ENCODE data around the gene CD59. TPM values are rescaled to one million over a fixed set of nuclear protein-coding genes. Genes with fewer than 3 reads are reported as not detected.
"Not testable (repeated sequence)": the region's sequence is repeated elsewhere in the genome, so short reads cannot be mapped to it uniquely, and the experiment has no call there.

The CD59 gene
- polyA plus RNA-seq, 6 donors from 2014 or later: 28.0 to 54.2 (median 39.9) TPM

GRCh38 chr11:33721984-33722383 lies 14.2 kb downstream of the CD59 start:
- Mint-ChIP-seq H3K27ac (peak overlapping the region in 1 of 6 donors; percentile 16), H3K4me1 (peaks cover 14 to 27% (median 20%) of the 10 kb centered on the region in 3 donors), H3K4me3 (no peak overlapping the region), H3K27me3 (no peaks in the 10 kb centered on the region), H3K36me3 (no peaks in the 10 kb centered on the region), H3K9me3 (peaks cover 0 to 2% (median 0%) of the 10 kb centered on the region in 7 donors)
- no peak for ATAC-seq (ENCODE audit: low read depth in 2 of 2)
- no peak for DNase-seq

- Mint-ChIP-seq H3K27me3 (no peaks in the 10 kb centered on the region), H3K27ac (no peak overlapping the region), H3K4me3 (no peak overlapping the region), H3K4me1 (peaks cover 14 to 24% (median 20%) of the 10 kb centered on the region in 3 donors), H3K36me3 (no peaks in the 10 kb centered on the region), H3K9me3 (peaks cover 0 to under 1% (median 0%) of the 10 kb centered on the region in 7 donors)
- DNase-seq (no peak), ATAC-seq (ENCODE audit: low read depth in 2 of 2) (no peak)
Observed at GRCh38 chr11:33721426-33721825, 14.8 kb downstream of the CD59 start.

- H3K27ac Mint-ChIP-seq: no peak overlapping the region
- no peak for ATAC-seq (ENCODE audit: low read depth in 2 of 2)
- H3K36me3 Mint-ChIP-seq: no peaks in the 10 kb centered on the region
- no peak overlapping the region for H3K4me3 Mint-ChIP-seq
- no peaks in the 10 kb centered on the region for H3K27me3 Mint-ChIP-seq
- DNase-seq: no peak
- no peaks in the 10 kb centered on the region for H3K9me3 Mint-ChIP-seq
- H3K4me1 Mint-ChIP-seq: peaks cover 10 to 16% (median 14%) of the 10 kb centered on the region in 3 donors
Observed at GRCh38 chr11:33719587-33719986, 16.6 kb downstream of the CD59 start.

DNA sequence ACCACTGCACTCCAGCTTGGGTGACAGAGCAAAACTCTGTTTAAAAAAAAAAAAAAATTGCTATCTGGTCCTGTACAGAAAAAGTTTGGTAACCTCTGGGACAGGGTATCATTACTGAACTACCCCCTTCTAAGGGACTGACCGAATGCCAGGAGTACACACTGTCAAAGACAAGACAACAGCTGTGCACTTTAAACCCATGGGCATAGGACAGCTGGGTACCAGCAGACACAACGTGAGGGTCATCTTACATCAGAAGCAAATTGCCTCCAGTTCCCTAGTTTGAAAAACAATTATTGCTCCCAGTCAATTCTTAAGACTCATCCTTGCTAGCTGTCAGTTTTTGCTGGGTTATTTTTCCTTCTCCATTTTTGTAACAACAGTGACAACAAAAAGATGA lies 17.8 kb downstream of the CD59 start:
- Mint-ChIP-seq H3K36me3 (no peaks in the 10 kb centered on the region), H3K4me3 (no peak overlapping the region), H3K9me3 (no peaks in the 10 kb centered on the region), H3K27me3 (no peaks in the 10 kb centered on the region), H3K4me1 (peaks cover 0 to 4% (median 3%) of the 10 kb centered on the region in 3 donors), H3K27ac (no peak overlapping the region)
- ATAC-seq (ENCODE audit: low read depth in 2 of 2) (no peak), DNase-seq (no peak)

- ATAC-seq (ENCODE audit: low read depth in 2 of 2) (no peak), DNase-seq (no peak)
- no peaks in the 10 kb centered on the region for H3K36me3 Mint-ChIP-seq
- H3K27me3 Mint-ChIP-seq: no peaks in the 10 kb centered on the region
- no peaks in the 10 kb centered on the region for H3K4me1 Mint-ChIP-seq
- no peak overlapping the region for H3K4me3 Mint-ChIP-seq
- no peaks in the 10 kb centered on the region for H3K9me3 Mint-ChIP-seq
- no peak overlapping the region for H3K27ac Mint-ChIP-seq
Observed at GRCh38 chr11:33716243-33716642, 20.0 kb downstream of the CD59 start.

- Mint-ChIP-seq H3K27me3 (no peaks in the 10 kb centered on the region), H3K4me1 (no peaks in the 10 kb centered on the region), H3K4me3 (no peak overlapping the region), H3K27ac (no peak overlapping the region), H3K9me3 (no peaks in the 10 kb centered on the region), H3K36me3 (peaks cover 6% of the 10 kb centered on the region in 2 donors)
- ATAC-seq (ENCODE audit: low read depth in 2 of 2): no peak
- DNase-seq: no peak
Observed at GRCh38 chr11:33713856-33714398, 22.3 kb downstream of the CD59 start.

- no peak overlapping the region for H3K27ac Mint-ChIP-seq
- H3K4me3 Mint-ChIP-seq: no peak overlapping the region
- peaks cover 9 to 11% of the 10 kb centered on the region in 2 donors for H3K36me3 Mint-ChIP-seq
- no peaks in the 10 kb centered on the region for H3K4me1 Mint-ChIP-seq
- ATAC-seq (ENCODE audit: low read depth in 2 of 2) (no peak), DNase-seq (no peak)
- H3K9me3 Mint-ChIP-seq: no peaks in the 10 kb centered on the region
- no peaks in the 10 kb centered on the region for H3K27me3 Mint-ChIP-seq
Observed at GRCh38 chr11:33713151-33713855, 22.9 kb downstream of the CD59 start.

GRCh38 chr11:33712436-33712835 lies 23.8 kb downstream of the CD59 start:
- no peaks in the 10 kb centered on the region for H3K9me3 Mint-ChIP-seq
- ATAC-seq (ENCODE audit: low read depth in 2 of 2): no peak
- no peak for DNase-seq
- no peak overlapping the region for H3K4me3 Mint-ChIP-seq
- H3K27me3 Mint-ChIP-seq: no peaks in the 10 kb centered on the region
- H3K27ac Mint-ChIP-seq: no peak overlapping the region
- H3K4me1 Mint-ChIP-seq: no peaks in the 10 kb centered on the region
- peaks cover 9 to 11% of the 10 kb centered on the region in 2 donors for H3K36me3 Mint-ChIP-seq

- Mint-ChIP-seq H3K9me3 (no peaks in the 10 kb centered on the region), H3K27ac (no peak overlapping the region), H3K4me1 (no peaks in the 10 kb centered on the region), H3K27me3 (no peaks in the 10 kb centered on the region), H3K4me3 (no peak overlapping the region), H3K36me3 (peaks cover 9 to 11% of the 10 kb centered on the region in 2 donors)
- DNase-seq (no peak), ATAC-seq (ENCODE audit: low read depth in 2 of 2) (no peak)
Observed at GRCh38 chr11:33709466-33709865, 26.8 kb downstream of the CD59 start.

DNA sequence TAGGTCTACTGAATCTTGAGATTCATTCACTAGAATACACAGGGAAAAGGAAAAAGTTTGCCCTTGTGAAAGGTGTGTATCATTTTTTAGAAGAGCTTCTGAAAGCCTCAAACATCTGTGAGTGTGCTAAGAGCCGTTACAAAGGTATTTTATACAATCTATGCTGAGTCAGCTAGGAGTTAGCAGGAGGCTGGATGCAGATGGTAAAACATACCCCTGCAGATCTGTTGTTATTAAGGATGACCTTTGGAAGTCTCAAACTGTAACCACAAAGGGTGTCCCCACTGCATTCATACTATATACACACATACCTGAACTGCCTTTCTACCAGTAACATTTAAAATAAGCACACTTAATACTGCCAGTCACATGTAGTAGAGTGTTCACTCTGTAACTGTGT lies 27.2 kb downstream of the CD59 start:
- Mint-ChIP-seq H3K4me3 (no peak overlapping the region), H3K27me3 (no peaks in the 10 kb centered on the region), H3K9me3 (no peaks in the 10 kb centered on the region), H3K27ac (no peak overlapping the region), H3K4me1 (no peaks in the 10 kb centered on the region), H3K36me3 (peaks cover 9 to 11% of the 10 kb centered on the region in 2 donors)
- DNase-seq (no peak), ATAC-seq (ENCODE audit: low read depth in 2 of 2) (no peak)

DNA sequence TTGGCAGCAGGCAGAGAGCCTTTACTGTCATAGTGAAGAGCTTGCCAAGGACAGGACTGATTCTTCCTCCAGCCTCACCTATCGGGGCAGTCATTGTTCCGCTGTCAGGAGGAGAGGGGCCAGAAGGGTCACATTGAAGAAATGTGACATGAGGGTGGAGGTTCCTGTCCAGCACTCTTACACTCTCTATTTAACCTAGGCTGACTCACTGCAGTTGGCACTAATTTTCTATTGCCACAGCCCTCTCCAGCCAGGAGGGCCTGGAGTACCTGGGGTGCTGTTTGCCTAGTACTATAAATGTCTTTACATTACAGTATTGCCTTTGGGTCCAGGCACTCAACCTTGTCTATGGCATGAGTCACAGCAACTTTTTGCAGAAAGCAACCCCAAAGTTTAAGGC lies 28.4 kb downstream of the CD59 start:
- H3K36me3 Mint-ChIP-seq: peaks cover 9 to 11% of the 10 kb centered on the region in 2 donors
- not testable (repeated sequence) for H3K27ac Mint-ChIP-seq

GRCh38 chr11:33706966-33707365 lies 29.3 kb downstream of the CD59 start:
- DNase-seq (no peak), ATAC-seq (ENCODE audit: low read depth in 2 of 2) (no peak)
- Mint-ChIP-seq H3K4me3 (no peak overlapping the region), H3K27me3 (no peaks in the 10 kb centered on the region), H3K4me1 (no peaks in the 10 kb centered on the region), H3K27ac (no peak overlapping the region), H3K9me3 (no peaks in the 10 kb centered on the region), H3K36me3 (peaks cover 9 to 11% of the 10 kb centered on the region in 2 donors)

More for the DNA sequence above, 28.4 kb downstream of the CD59 start:
- not testable (repeated sequence) for ATAC-seq (ENCODE audit: low read depth in 2 of 2); H3K27me3 Mint-ChIP-seq; H3K4me3 Mint-ChIP-seq; DNase-seq; H3K4me1 Mint-ChIP-seq; H3K9me3 Mint-ChIP-seq

- Mint-ChIP-seq H3K27me3 (no peaks in the 10 kb centered on the region), H3K4me3 (no peak overlapping the region), H3K27ac (no peak overlapping the region), H3K9me3 (no peaks in the 10 kb centered on the region), H3K36me3 (peaks cover 9 to 11% of the 10 kb centered on the region in 2 donors), H3K4me1 (peaks cover 0 to under 1% (median under 1%) of the 10 kb centered on the region in 3 donors)
- ATAC-seq (ENCODE audit: low read depth in 2 of 2) (no peak), DNase-seq (no peak)
Observed at GRCh38 chr11:33706546-33706945, 29.7 kb downstream of the CD59 start.

GRCh38 chr11:33704240-33705002 lies 31.8 kb downstream of the CD59 start:
- Mint-ChIP-seq H3K36me3 (peaks cover 5 to 8% of the 10 kb centered on the region in 2 donors), H3K4me1 (peaks cover 8 to 15% (median 12%) of the 10 kb centered on the region in 3 donors), H3K4me3 (no peak overlapping the region), H3K27me3 (no peaks in the 10 kb centered on the region), H3K27ac (no peak overlapping the region), H3K9me3 (no peaks in the 10 kb centered on the region)
- ATAC-seq (ENCODE audit: low read depth in 2 of 2) (no peak), DNase-seq (no peak)

Measured in naive B cell (primary cell).